Esophagus squamous epithelium (tissue), 5 donors: ENCODE data around the gene IER5L. TPM values are rescaled to one million over a fixed set of nuclear protein-coding genes. Genes with fewer than 3 reads are reported as not detected.

Experiments used
- DNase-seq: peaks from one replicate; lab custom pipeline; 2025; lab: John Stamatoyannopoulos, UW
- H3K27ac ChIP-seq, 4 donors: fragments of 200-600 bp; sonication (generic); one replicate each; pipeline ENCODE4 v1.5.1; 2016 to 2019; ENCODE audit warnings: mild to moderate bottlenecking in 1 of 4
- H3K27me3 ChIP-seq, 4 donors: fragments of 200-600 bp; sonication (generic); 1 replicate in 3 of 4; 2 replicates in 1 of 4; pipeline versions ENCODE4 v1.5.1 to v1.6.0; 2017 to 2021; ENCODE audit warnings: antibody characterized with exemption in 1 of 4
- H3K36me3 ChIP-seq, 3 donors: fragments of 200-600 bp; sonication (generic); one replicate each; pipeline ENCODE4 v1.5.1; 2016 to 2019
- H3K4me1 ChIP-seq, 3 donors: fragments of 200-600 bp; sonication (generic); one replicate each; pipeline ENCODE4 v1.5.1; 2017 to 2019
- H3K4me3 ChIP-seq, 4 donors: fragments of 200-600 bp; sonication (generic); 1 replicate in 3 of 4; 2 replicates in 1 of 4; pipeline ENCODE4 v1.5.1; 2016 to 2019; ENCODE audit warnings: mild to moderate bottlenecking in 2 of 4, moderate library complexity in 1 of 4
- H3K9me3 ChIP-seq, 3 donors: fragments of 200-600 bp; sonication (generic); one replicate each; pipeline ENCODE4 v1.5.1; 2016 to 2019
- POLR2A ChIP-seq, 4 donors: fragments of 450-650 bp; IDR thresholded peaks; one replicate each; pipeline ENCODE4 v1.6.1; 2017; ENCODE audit warnings: antibody characterized with exemption in 4 of 4, mild to moderate bottlenecking in 4 of 4, moderate library complexity in 3 of 4
- WGBS, 2 donors: methylation state at CpG; one replicate each; pipeline ENCODE4 v1.1.5; 2018; 5-methylcytosine and 5-hydroxymethylcytosine counted together
- intact Hi-C: fragments of 100-400 bp; cut with DNase I; formaldehyde crosslinking; loops from one replicate; pipeline ENCODE4 v1.15.0; 2022
- total RNA-seq, 4 donors: library from RNA; depleted of rRNA; stranded (reverse); fragments of >200 nt; gene quantifications; one replicate each; pipeline ENCODE4 v1.1.0, GENCODE V29; 2016
- TF ChIP-seq, protein P1 (sequence below), 6 experiments: fragments of 450-650 bp in 4 of 6; fragments of 200-600 bp in 2 of 6; sonication (generic) in 2 of 6; IDR thresholded peaks; one replicate each; pipeline ENCODE4 v1.5.1; 2016 to 2019; ENCODE audit warnings: antibody characterized with exemption in 6 of 6, mild to moderate bottlenecking in 4 of 6, moderate library complexity in 4 of 6
- donor health status: DM: yes; HTN: yes; CAD: no.

Gene IER5L
- total RNA-seq, 4 donors from 2014 or later: 6.1 to 8.7 (median 7.2) TPM

DNA sequence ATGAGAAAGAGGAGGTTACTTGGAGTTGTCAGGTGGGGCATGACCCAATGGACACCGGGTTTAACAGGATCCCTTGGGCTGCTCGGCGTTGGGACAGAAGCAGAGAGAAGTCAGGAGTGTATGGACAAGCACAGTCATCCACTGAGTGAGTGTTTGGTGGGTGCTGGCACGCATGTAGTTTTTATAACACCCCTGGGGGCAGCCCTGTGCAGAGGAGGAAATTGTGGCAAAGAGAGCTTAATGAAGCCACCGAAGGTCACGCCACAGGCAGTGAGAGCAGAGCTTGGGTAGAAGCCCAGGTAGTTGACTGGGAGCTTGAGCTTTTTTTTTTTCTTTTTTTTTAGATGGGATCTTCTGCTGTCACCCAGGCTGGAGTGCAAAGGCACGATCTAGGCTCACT lies 43.2 kb upstream of the IER5L start:
- WGBS, 2 donors: 74 to 81% methylated on average over 7 of the region's 7 CpGs

DNA sequence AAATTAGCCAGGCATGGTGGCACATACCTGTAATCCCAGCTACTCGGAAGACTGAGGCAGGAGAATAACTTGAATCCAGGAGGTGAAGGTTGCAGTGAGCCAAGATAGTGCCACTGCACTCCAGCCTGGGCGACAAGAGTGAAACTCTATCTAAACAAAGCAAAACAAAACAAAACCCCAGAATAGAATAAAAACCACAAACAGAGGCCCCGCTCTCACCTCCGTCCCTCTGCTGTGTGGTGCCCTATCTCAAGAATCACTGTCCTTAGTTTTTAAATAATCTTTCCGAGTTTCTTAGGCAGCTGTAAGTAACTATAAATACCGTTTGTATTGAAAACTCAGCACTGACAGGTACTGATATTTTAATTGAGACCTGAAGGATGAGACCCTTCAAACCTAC lies 42.7 kb upstream of the IER5L start:
- Histone ChIP-seq H3K4me3 (no peak overlapping the region), H3K27me3 (no peaks in the 10 kb centered on the region), H3K36me3 (no peaks in the 10 kb centered on the region), H3K4me1 (peaks cover 1 to 15% (median 7%) of the 10 kb centered on the region in 3 donors), H3K9me3 (no peaks in the 10 kb centered on the region), H3K27ac (no peak overlapping the region)
- DNase-seq: no peak
- TF ChIP-seq POLR2A (IDR thresholded peaks at IDR 0.05): no peak
- TF ChIP-seq, protein P1, sequence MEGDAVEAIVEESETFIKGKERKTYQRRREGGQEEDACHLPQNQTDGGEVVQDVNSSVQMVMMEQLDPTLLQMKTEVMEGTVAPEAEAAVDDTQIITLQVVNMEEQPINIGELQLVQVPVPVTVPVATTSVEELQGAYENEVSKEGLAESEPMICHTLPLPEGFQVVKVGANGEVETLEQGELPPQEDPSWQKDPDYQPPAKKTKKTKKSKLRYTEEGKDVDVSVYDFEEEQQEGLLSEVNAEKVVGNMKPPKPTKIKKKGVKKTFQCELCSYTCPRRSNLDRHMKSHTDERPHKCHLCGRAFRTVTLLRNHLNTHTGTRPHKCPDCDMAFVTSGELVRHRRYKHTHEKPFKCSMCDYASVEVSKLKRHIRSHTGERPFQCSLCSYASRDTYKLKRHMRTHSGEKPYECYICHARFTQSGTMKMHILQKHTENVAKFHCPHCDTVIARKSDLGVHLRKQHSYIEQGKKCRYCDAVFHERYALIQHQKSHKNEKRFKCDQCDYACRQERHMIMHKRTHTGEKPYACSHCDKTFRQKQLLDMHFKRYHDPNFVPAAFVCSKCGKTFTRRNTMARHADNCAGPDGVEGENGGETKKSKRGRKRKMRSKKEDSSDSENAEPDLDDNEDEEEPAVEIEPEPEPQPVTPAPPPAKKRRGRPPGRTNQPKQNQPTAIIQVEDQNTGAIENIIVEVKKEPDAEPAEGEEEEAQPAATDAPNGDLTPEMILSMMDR (IDR thresholded peaks at IDR 0.05): no peak
- 67 to 71% methylated on average over 6 of the region's 6 CpGs for WGBS, 2 donors
- intact Hi-C loops: no loop called here

More for the DNA sequence above, 43.2 kb upstream of the IER5L start:
- Histone ChIP-seq H3K4me3 (no peak overlapping the region), H3K27ac (no peak overlapping the region), H3K9me3 (no peaks in the 10 kb centered on the region), H3K36me3 (no peaks in the 10 kb centered on the region), H3K4me1 (peaks cover 5 to 19% (median 9%) of the 10 kb centered on the region in 3 donors), H3K27me3 (no peaks in the 10 kb centered on the region)
- intact Hi-C loops: no loop called here
- TF ChIP-seq POLR2A (IDR thresholded peaks at IDR 0.05): no peak
- TF ChIP-seq, protein P1 (IDR thresholded peaks at IDR 0.05): no peak
- no peak for DNase-seq

DNA sequence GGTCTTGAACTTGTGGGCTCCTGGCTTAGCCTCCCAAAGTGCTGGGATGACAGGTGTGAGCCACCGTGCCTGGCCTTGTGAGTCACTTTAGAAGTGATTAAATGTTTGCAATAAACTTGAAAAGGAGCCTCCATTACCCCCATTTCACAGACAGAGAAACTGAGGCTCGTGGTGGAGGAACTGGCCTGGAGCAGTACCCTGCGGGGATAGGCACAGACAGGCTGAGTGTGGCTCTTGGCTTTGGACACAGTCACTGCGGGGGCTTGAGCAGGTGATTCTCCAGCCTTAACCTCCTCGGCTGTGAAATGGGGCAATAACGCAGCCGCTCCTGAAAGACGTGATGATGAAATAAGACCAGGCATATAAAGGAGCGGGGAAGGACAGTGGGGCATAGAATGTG lies 40.9 kb upstream of the IER5L start:
- peaks cover 0 to 5% (median 0%) of the 10 kb centered on the region in 3 donors for H3K4me1 ChIP-seq
- no peak overlapping the region for H3K4me3 ChIP-seq
- no peak for TF ChIP-seq POLR2A (IDR thresholded peaks at IDR 0.05)
- no peaks in the 10 kb centered on the region for H3K9me3 ChIP-seq
- H3K27me3 ChIP-seq: no peaks in the 10 kb centered on the region
- no peaks in the 10 kb centered on the region for H3K36me3 ChIP-seq
- no peak for DNase-seq
- H3K27ac ChIP-seq: no peak overlapping the region
- intact Hi-C loops: no loop called here
- 70 to 77% methylated on average over 6 to 7 of the region's 9 CpGs for WGBS, 2 donors

DNA sequence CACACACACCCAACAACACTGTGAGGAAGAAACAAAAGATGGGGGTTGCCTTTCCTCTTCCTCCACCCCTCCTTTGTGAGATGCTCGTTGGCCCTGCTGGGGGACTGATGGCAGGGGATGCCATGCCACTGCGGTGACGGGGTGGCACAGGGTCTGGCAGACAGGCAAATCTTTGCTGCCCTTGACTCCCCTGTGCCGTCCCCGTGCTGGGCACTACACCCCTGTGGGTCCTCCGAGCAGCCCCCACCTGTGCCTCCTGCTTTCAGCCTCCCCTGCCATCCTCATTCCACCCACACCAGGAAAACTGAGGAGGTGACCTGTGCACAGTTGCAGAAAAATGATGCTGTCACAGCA lies 40.2 kb upstream of the IER5L start:
- no peak for DNase-seq
- Histone ChIP-seq H3K27ac (no peak overlapping the region), H3K36me3 (no peaks in the 10 kb centered on the region), H3K9me3 (no peaks in the 10 kb centered on the region), H3K4me3 (no peak overlapping the region), H3K27me3 (no peaks in the 10 kb centered on the region), H3K4me1 (peaks cover 0 to 5% (median 0%) of the 10 kb centered on the region in 3 donors)
- intact Hi-C loops: no loop called here
- TF ChIP-seq POLR2A (IDR thresholded peaks at IDR 0.05): no peak
- TF ChIP-seq, protein P1 (IDR thresholded peaks at IDR 0.05): no peak
- WGBS, 2 donors: 17 to 65% methylated on average over 1 to 6 of the region's 6 CpGs

DNA sequence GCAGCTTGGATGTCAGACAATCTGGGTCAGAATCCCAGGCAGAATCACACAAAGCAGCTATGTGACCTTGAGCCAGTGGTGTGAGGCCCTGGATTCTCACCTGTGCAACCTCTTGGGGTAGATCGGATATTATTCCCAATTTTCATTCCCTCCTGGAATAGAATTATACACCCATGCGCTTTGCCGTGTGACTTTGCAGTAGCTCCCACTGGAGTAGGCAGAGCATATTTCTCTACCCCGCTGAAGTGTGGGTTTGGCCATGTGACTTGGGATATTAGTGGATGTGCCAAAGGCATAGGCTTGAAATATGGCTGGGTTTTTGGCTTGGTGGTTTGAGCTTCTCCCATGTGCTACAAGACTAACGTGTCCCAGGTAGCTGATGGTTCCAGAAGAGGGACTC lies 35.5 kb upstream of the IER5L start:
- DNase-seq: no peak
- intact Hi-C loops: no loop called here
- Histone ChIP-seq H3K27me3 (no peaks in the 10 kb centered on the region), H3K27ac (no peak overlapping the region), H3K36me3 (no peaks in the 10 kb centered on the region), H3K9me3 (no peaks in the 10 kb centered on the region), H3K4me1 (peaks cover 0 to 5% (median 0%) of the 10 kb centered on the region in 3 donors), H3K4me3 (no peak overlapping the region)
- TF ChIP-seq POLR2A (IDR thresholded peaks at IDR 0.05): no peak
- TF ChIP-seq, protein P1 (IDR thresholded peaks at IDR 0.05): no peak
- 85 to 87% methylated on average over 4 to 5 of the region's 5 CpGs for WGBS, 2 donors

DNA sequence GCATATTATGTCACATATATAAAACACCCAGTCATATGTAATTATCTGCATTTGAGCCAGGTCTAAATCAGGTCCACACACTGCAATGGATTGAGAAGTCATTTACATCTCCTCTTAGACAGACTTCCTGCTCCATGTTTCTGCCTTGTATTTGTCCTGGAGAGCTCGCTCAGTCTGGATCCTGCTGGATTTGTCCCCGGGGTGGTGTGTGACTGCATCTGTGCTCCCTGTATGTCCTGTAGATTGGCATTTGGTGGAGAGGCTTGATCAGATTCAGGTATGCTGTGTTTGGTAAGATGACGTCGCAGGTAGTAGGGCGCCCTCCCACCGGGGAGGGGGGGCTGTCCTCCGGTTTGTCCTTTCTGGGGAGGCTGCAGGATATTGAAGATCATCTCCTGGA lies 33.6 kb upstream of the IER5L start:
- intact Hi-C loops: no loop called here
- 63 to 74% methylated on average over 2 to 7 of the region's 7 CpGs for WGBS, 2 donors
- no peak overlapping the region for H3K27ac ChIP-seq
- no peaks in the 10 kb centered on the region for H3K36me3 ChIP-seq
- no peaks in the 10 kb centered on the region for H3K9me3 ChIP-seq
- H3K4me3 ChIP-seq: no peak overlapping the region
- no peaks in the 10 kb centered on the region for H3K27me3 ChIP-seq
- peaks cover 0 to 8% (median 0%) of the 10 kb centered on the region in 3 donors for H3K4me1 ChIP-seq
- DNase-seq: no peak
- TF ChIP-seq, protein P1 (IDR thresholded peaks at IDR 0.05): no peak
- no peak for TF ChIP-seq POLR2A (IDR thresholded peaks at IDR 0.05)
